Measurements from ENCODE around the gene CTNNBIP1. TPM values are rescaled to one million over a fixed set of nuclear protein-coding genes. Genes with fewer than 3 reads are reported as not detected.

Gene CTNNBIP1
- total RNA-seq, 4 donors from 2014 or later: 478 to 742 (median 566) TPM

DNA sequence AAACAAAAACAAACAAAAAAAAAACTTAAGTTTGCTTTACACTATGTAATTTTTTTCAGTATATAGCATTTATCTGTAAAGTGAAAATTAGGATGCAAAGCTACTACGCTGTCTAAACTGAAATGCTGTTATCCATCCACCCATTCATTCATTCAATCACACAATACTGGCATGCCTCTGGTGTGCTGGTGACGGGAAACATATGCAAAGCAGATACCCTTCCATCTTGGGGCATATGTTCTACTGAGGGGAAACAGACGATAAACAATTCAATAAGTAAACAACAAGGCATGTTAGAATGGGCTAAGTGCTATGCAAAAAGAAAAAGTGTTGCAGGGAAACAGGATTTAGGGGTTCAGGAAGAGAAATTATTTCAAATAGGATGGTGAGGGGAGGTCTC lies 89.5 kb downstream of the CTNNBIP1 start:
- no peak for TF ChIP-seq POLR2A (IDR thresholded peaks at IDR 0.05)
- TF ChIP-seq, protein P1, sequence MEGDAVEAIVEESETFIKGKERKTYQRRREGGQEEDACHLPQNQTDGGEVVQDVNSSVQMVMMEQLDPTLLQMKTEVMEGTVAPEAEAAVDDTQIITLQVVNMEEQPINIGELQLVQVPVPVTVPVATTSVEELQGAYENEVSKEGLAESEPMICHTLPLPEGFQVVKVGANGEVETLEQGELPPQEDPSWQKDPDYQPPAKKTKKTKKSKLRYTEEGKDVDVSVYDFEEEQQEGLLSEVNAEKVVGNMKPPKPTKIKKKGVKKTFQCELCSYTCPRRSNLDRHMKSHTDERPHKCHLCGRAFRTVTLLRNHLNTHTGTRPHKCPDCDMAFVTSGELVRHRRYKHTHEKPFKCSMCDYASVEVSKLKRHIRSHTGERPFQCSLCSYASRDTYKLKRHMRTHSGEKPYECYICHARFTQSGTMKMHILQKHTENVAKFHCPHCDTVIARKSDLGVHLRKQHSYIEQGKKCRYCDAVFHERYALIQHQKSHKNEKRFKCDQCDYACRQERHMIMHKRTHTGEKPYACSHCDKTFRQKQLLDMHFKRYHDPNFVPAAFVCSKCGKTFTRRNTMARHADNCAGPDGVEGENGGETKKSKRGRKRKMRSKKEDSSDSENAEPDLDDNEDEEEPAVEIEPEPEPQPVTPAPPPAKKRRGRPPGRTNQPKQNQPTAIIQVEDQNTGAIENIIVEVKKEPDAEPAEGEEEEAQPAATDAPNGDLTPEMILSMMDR (IDR thresholded peaks at IDR 0.05): no peak
- DNase-seq (ENCODE audit: low spot score in 2 of 2): no peak
- H3K4me3 ChIP-seq (ENCODE audit: low read depth, poor library complexity, severe bottlenecking): no peak overlapping the region
- intact Hi-C loops (cut with DNase I; ENCODE audit: low total_unique reads): no loop called here
- 61 to 65% methylated on average over 3 of the region's 3 CpGs for WGBS, 2 donors

- peak in 1 of 2 donors; percentile 59 for DNase-seq (ENCODE audit: low spot score in 2 of 2)
- WGBS, 2 donors: 90 to 91% methylated on average over 4 of the region's 4 CpGs
- no peak overlapping the region for H3K4me3 ChIP-seq (ENCODE audit: low read depth, poor library complexity, severe bottlenecking)
- intact Hi-C loops (cut with DNase I; ENCODE audit: low total_unique reads): no loop called here
- TF ChIP-seq, protein P1 (IDR thresholded peaks at IDR 0.05): no peak
- no peak for TF ChIP-seq POLR2A (IDR thresholded peaks at IDR 0.05)
Measured at GRCh38 chr1:9817734-9818133, 92.3 kb downstream of the CTNNBIP1 start.

GRCh38 chr1:9816199-9816598 lies 93.9 kb downstream of the CTNNBIP1 start:
- DNase-seq (ENCODE audit: low spot score in 2 of 2): no peak
- no peak overlapping the region for H3K4me3 ChIP-seq (ENCODE audit: low read depth, poor library complexity, severe bottlenecking)
- TF ChIP-seq POLR2A (IDR thresholded peaks at IDR 0.05): no peak
- TF ChIP-seq, protein P1 (IDR thresholded peaks at IDR 0.05): no peak
- WGBS, 2 donors: 31 to 39% methylated on average over 1 of the region's 1 CpG
- intact Hi-C loops (cut with DNase I; ENCODE audit: low total_unique reads): no loop called here

DNA sequence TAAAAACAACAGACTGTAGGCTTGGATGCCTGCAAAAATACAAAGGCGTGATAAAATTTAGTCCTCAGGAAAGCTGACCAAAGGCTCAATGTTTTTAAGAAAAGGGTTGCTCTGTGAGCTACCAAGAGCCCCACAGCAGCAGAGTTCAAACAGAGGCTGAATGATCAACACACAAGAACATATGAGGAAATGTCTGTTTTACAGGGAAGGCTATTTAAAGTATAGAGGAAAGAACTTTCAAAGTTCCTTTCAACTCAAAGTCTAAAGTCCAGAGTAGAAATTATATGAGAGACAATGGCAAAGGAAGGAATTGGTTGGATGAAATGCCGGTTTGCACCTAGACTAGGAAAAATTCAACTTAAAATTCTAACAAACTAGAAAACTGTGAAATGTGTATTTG lies 94.9 kb downstream of the CTNNBIP1 start:
- DNase-seq (ENCODE audit: low spot score in 2 of 2): no peak
- intact Hi-C loops (cut with DNase I; ENCODE audit: low total_unique reads): no loop called here
- TF ChIP-seq, protein P1 (IDR thresholded peaks at IDR 0.05): no peak
- TF ChIP-seq POLR2A (IDR thresholded peaks at IDR 0.05): no peak
- WGBS, 2 donors: 84 to 87% methylated on average over 2 of the region's 2 CpGs
- no peak overlapping the region for H3K4me3 ChIP-seq (ENCODE audit: low read depth, poor library complexity, severe bottlenecking)

DNA sequence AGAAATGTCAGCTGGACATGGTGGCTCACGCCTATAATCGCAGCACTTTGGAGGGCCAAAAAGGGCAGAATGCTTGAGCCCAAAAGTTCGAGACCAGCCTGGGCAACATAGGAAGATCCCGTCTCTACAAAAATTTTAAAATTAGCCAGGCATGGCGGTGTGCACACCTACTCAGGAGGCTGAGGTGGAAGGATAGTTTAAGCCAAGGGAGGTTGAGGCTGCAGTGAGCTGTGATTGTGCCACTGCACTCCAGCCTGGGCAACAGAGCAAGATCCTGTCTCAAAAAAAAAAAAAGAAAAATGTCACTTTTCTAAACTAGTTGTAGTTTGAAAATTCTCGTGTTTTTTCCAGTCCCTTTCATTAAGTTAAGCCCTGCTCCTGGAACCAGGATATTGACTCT lies 95.5 kb downstream of the CTNNBIP1 start:
- WGBS, 2 donors: 88 to 90% methylated on average over 6 of the region's 6 CpGs
- intact Hi-C loops (cut with DNase I; ENCODE audit: low total_unique reads): no loop called here
- H3K4me3 ChIP-seq (ENCODE audit: low read depth, poor library complexity, severe bottlenecking): no peak overlapping the region

More for the DNA sequence above, 95.5 kb downstream of the CTNNBIP1 start:
- DNase-seq (ENCODE audit: low spot score in 2 of 2): peak in 1 of 2 donors; percentile 52
- TF ChIP-seq, protein P1 (IDR thresholded peaks at IDR 0.05): no peak
- TF ChIP-seq POLR2A (IDR thresholded peaks at IDR 0.05): no peak

All from lower leg skin (tissue), 4 donors.